NCI-H2171 (cell line): ENCODE measurements around the gene LEFTY2.
A peak's percentile ranks its signal among the peaks of the same experiment; 100 is the strongest.
"Not testable (repeated sequence)": the region's sequence is repeated elsewhere in the genome, so short reads cannot be mapped to it uniquely, and the experiment has no call there.

Experiments
- DNase-seq: peaks from one replicate; lab custom pipeline; 2025; lab: John Stamatoyannopoulos, UW

LEFTY2 gene, protein sequence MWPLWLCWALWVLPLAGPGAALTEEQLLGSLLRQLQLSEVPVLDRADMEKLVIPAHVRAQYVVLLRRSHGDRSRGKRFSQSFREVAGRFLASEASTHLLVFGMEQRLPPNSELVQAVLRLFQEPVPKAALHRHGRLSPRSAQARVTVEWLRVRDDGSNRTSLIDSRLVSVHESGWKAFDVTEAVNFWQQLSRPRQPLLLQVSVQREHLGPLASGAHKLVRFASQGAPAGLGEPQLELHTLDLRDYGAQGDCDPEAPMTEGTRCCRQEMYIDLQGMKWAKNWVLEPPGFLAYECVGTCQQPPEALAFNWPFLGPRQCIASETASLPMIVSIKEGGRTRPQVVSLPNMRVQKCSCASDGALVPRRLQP

GRCh38 chr1:225941187-225941941, at the start of gene LEFTY2:
LEFTY2 (minus strand) TSS chr1:225941220; CDS start chr1:225941140, 80 bp downstream.
- DNase-seq = no peak

DNA sequence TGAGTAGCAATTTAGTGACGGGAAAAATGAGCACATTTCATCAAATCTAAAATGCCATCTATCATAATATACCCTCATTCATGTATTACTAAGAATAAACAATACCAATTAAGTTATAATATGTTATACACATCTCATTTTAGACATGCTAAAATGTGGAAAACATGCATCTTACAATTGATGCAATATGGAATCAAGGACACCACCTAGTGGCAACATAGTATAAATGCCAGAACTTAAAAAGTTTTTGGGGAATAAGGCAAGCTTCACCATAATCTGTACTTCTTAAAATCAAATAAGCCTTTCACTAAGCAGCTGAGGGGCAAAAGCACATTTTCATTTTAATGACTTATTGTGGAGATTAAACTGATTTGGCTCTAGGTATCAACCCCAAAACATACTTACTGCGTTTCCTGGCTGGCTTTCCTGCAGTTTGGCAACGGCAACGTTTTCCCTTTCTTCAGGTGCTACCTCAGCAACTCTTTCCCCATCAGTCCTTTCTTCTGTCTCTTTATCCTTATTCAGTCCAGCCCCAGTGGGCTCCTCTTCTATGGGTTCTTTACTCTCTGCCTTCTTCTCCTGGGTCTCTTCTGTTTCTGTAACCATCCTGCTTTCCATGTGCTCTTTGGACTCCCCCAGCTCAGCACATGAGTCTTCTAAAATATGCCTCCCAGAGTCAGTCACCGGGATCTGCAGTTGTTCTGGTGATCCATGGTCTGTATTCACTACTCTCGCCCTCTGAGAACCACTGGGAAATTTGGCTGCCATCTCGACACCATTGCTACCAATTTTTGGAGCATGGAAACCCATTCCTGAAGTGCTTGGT, 46.7 kb upstream of the LEFTY2 start:
- peak; percentile 35 for DNase-seq

DNA sequence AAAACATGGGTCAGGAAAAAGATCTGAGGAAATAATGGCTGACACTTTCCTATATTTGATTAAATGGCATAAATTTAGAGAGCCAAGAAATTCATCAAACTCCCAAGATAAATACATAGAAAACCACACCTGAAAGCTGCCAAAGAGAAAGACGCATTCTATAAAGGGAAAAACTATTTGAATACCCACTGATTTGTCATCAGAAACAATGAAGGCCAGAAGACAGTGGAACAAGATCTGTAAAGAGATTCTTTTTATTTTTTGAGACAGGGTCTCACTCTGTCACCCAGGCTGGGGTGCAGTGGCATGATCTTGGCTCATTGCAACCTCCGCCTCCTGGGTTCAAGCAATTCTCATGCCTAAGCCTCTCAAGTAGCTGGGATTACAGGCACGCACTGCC, 40.7 kb upstream of the LEFTY2 start:
- DNase-seq = no peak

GRCh38 chr1:225980005-225980836, 39.2 kb upstream of the LEFTY2 start:
- no peak for DNase-seq

DNA sequence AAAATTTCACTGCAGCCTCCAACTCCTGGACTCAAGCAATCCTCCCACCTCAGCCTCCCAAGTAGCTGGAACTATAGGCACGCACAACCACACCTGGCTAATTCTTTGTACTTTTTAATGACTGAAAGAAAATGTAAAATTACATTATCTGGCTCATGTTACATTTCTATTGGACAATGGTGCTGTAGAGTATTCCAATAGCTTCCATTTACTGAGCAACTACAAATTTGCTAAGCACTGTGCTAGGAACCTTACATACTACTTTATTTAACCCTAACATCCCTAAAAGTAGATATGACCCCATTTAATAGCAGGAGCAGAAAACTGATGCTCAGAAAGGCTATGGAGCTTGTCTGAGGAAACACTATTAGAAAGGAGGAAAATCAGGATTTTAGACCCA, 38.4 kb upstream of the LEFTY2 start:
- no peak for DNase-seq

- no peak for DNase-seq
Measured at GRCh38 chr1:225977937-225978748, 37.1 kb upstream of the LEFTY2 start.

- not testable (repeated sequence) for DNase-seq
Measured at GRCh38 chr1:225975146-225975545, 34.1 kb upstream of the LEFTY2 start.

DNA sequence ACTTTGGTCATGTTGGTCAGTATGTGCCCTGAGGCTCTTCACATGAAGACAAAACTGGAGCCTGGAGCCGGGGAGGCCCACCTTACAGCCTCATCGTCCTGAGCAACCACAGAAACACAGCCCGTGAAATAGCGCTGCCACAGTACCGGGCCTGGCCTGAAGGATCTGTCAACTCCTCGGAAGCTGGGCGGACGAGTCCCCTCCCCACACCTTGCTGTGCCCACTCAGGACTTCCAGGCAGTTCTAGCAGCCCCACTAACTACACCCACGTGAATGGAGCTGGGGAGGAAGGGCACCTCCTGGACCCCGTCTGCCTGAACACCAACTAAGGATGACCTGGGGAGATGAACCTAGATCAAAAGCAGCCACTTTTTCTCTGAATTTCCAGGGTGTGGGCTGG, 33.4 kb upstream of the LEFTY2 start:
- DNase-seq = no peak

DNA sequence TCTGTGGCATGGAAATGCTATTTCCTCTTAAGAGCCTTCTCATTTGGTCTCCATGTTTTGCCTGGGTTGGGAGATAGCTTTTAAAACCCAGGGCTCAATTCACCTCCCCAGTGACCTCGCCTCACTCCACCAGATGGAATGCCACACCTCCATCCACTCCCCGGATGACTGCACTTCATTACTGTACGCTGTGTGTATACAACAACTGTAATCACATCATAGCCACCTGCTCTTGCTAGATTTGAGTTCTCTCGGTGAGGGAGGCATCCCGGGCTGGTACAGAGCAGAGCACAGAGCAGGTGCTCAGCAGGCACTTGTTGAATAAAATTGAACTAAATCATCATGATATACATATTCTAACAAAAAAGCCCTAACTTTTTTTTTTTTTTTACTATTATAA, 32.1 kb upstream of the LEFTY2 start:
- DNase-seq = peak; percentile 87

GRCh38 chr1:225972344-225973152, 31.5 kb upstream of the LEFTY2 start:
- no peak for DNase-seq

DNA sequence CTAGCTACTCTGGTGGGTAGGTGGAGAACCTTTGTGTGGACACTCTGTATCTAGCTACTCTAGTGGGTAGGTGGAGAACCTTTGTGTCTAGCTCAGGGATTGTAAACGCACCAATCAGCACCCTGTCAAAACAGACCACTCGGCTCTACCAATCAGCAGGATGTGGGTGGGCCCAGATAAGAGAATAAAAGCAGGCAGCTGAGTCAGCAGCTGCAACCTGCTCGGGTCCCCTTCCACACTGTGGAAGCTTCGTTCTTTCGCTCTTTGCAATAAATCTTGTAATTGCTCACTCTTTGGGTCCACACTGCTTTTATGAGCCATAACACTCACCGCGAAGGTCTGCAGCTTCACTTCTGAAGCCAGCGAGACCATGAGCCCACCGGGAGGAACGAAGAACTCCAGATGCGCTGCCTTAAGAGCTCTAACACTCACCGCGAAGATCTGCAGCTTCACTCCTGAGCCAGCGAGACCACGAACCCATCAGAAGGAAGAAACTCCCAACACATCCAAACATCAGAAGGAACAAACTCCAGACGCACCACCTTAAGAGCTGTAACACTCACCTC, 29.7 kb upstream of the LEFTY2 start:
- not testable (repeated sequence) for DNase-seq

GRCh38 chr1:225969751-225970150, 28.7 kb upstream of the LEFTY2 start:
- not testable (repeated sequence) for DNase-seq

GRCh38 chr1:225965231-225965630, 24.2 kb upstream of the LEFTY2 start:
- DNase-seq = no peak

GRCh38 chr1:225963735-225964530, 22.9 kb upstream of the LEFTY2 start:
- DNase-seq = no peak

- no peak for DNase-seq
Measured at GRCh38 chr1:225962440-225962975, 21.5 kb upstream of the LEFTY2 start.

GRCh38 chr1:225961659-225962439, 20.8 kb upstream of the LEFTY2 start:
- DNase-seq = no peak

GRCh38 chr1:225958041-225958440, 17.0 kb upstream of the LEFTY2 start:
- DNase-seq = no peak

- no peak for DNase-seq
Measured at GRCh38 chr1:225954753-225955152, 13.7 kb upstream of the LEFTY2 start.
